ENCODE data around the gene TBC1D4. TPM values are rescaled to one million over a fixed set of nuclear protein-coding genes. Genes with fewer than 3 reads are reported as not detected.
"Not testable (repeated sequence)": the region's sequence is repeated elsewhere in the genome, so short reads cannot be mapped to it uniquely, and the experiment has no call there.

TBC1D4 gene
- total and polyA plus RNA-seq, 9 donors = 26.2 to 91.3 (median 52.6) TPM

DNA sequence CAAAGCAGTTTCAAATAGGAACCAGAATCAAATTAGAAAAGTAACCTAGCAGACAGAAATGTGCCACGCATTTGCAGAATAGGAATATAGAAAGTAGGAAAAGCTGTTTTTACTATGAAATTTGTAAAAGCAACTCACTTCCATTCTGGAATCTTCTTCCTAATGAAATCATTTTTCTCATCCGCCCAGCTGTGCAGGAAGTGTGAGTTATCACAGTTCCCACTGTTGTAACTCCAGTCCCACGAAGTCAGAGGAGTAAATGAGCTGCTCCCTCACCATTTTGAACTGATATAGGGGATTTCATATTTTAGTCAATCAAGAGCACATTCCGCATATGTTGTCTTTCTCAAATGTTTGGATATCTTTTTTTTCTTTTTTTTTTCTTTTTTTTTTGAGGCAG is 230.8 kb downstream of the TBC1D4 start:
- intact Hi-C loops (cut with DNase I) = no loop called here
- 72 to 76% (median 76%) methylated on average over 4 of the region's 4 CpGs for WGBS, 3 donors

GRCh38 chr13:75250526-75251178 is 231.3 kb downstream of the TBC1D4 start:
- H3K27me3 ChIP-seq = no peaks in the 10 kb centered on the region
- TF ChIP-seq EP300 (IDR thresholded peaks at IDR 0.05) (no peak), POLR2A (IDR thresholded peaks at IDR 0.05) (no peak), CTCF (IDR thresholded peaks at IDR 0.05) (no peak)
- H3K36me3 ChIP-seq = no peaks in the 10 kb centered on the region
- H3K9me3 ChIP-seq = no peaks in the 10 kb centered on the region
- no peaks in the 10 kb centered on the region for H3K4me1 ChIP-seq (ENCODE audit: insufficient read depth)
- H3K4me3 ChIP-seq = no peak overlapping the region
- no peak for DNase-seq
- no peak overlapping the region for H3K27ac ChIP-seq
- WGBS, 3 donors = 55 to 72% (median 65%) methylated on average over 7 of the region's 7 CpGs
- intact Hi-C loops (cut with DNase I) = no loop called here

More for the DNA sequence above, 230.8 kb downstream of the TBC1D4 start:
- Histone ChIP-seq H3K36me3 (no peaks in the 10 kb centered on the region), H3K4me3 (no peak overlapping the region), H3K4me1 (ENCODE audit: insufficient read depth) (no peaks in the 10 kb centered on the region), H3K9me3 (no peaks in the 10 kb centered on the region), H3K27ac (no peak overlapping the region), H3K27me3 (no peaks in the 10 kb centered on the region)
- TF ChIP-seq CTCF (IDR thresholded peaks at IDR 0.05) (no peak), POLR2A (IDR thresholded peaks at IDR 0.05) (no peak), EP300 (IDR thresholded peaks at IDR 0.05) (no peak)
- no peak for DNase-seq

- WGBS, 3 donors = 83 to 97% (median 97%) methylated on average over 5 of the region's 5 CpGs
- H3K4me1 ChIP-seq (ENCODE audit: insufficient read depth); H3K27ac ChIP-seq; H3K36me3 ChIP-seq; intact Hi-C loops (cut with DNase I); H3K4me3 ChIP-seq; H3K9me3 ChIP-seq; H3K27me3 ChIP-seq; DNase-seq: not testable (repeated sequence)
These were observed 236.4 kb downstream of the TBC1D4 start for GRCh38 chr13:75245578-75245977.

DNA sequence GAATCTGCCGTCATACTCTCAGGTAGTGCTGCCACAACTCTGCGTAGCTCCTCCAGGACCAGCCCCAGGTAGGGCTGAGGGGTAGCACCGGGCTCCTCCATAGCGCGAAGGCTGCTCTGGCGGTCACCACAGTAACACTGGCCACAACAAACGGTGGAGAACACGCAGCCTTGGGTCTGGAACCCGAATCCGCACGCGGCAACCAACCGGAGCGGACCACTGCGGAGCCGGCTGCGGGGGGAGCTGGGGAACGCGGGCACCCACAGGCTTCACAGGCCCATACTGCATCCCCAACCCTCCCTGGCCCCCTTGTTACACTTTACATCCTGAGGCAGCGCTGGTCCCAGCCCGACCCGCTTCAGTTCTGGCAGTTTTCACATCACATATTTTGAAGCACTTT is 241.7 kb downstream of the TBC1D4 start:
- H3K27me3 ChIP-seq; H3K4me3 ChIP-seq; H3K36me3 ChIP-seq; H3K9me3 ChIP-seq; H3K27ac ChIP-seq; H3K4me1 ChIP-seq (ENCODE audit: insufficient read depth); DNase-seq; intact Hi-C loops (cut with DNase I): not testable (repeated sequence)
- 81 to 92% (median 85%) methylated on average over 22 of the region's 22 CpGs for WGBS, 3 donors

DNA sequence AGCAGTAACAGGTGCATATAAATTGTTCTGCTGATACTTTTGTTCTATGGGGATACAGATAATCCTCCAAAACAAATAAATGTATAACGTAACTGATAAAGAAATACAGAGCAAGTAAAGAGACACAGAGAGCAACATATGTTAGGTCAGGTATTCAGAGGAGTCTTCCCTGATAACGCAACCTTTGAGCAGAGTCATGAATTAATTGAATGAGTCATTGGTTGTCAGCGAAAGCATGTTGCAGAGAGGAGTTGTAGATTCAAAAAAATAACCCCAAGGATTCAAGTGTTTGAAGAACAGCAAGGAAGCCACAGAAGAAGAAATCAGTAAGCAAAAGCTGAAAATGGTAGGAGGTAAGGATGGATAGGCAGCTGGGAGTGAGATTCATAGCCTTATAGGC is 245.2 kb downstream of the TBC1D4 start:
- intact Hi-C loops (cut with DNase I) = no loop called here
- no peaks in the 10 kb centered on the region for H3K27me3 ChIP-seq
- 77 to 81% (median 78%) methylated on average over 3 of the region's 3 CpGs for WGBS, 3 donors

More for the DNA sequence above, 245.2 kb downstream of the TBC1D4 start:
- DNase-seq = no peak
- no peaks in the 10 kb centered on the region for H3K4me1 ChIP-seq (ENCODE audit: insufficient read depth)
- peaks cover 0 to 8% of the 10 kb centered on the region in 2 donors for H3K9me3 ChIP-seq
- no peaks in the 10 kb centered on the region for H3K36me3 ChIP-seq
- H3K4me3 ChIP-seq = no peak overlapping the region
- H3K27ac ChIP-seq = no peak overlapping the region
- TF ChIP-seq POLR2A (IDR thresholded peaks at IDR 0.05) = no peak
- no peak for TF ChIP-seq EP300 (IDR thresholded peaks at IDR 0.05)
- no peak for TF ChIP-seq CTCF (IDR thresholded peaks at IDR 0.05)

Other genes with a start within 250 kb of the TBC1D4 start
- gene COMMD6, start 55.7 kb upstream of the TBC1D4 start, total RNA-seq = 100 to 1,000 TPM; 240 to 366 (median 296) TPM
- gene COMMD6, start 55.7 kb upstream of the TBC1D4 start, polyA plus RNA-seq = 100 to 1,000 TPM; 341 to 373 TPM
- 10 to 100 TPM in 6 of 7 donors, 1 to 10 TPM in 1; 9.0 to 17.1 (median 13.0) TPM for gene UCHL3, start 67.6 kb upstream of the TBC1D4 start, total RNA-seq
- gene UCHL3, start 67.6 kb upstream of the TBC1D4 start, polyA plus RNA-seq = 10 to 100 TPM in 1 of 2 donors, 1 to 10 TPM in 1; 8.6 to 39.5 TPM
- gene LMO7, start 154.2 kb upstream of the TBC1D4 start, total RNA-seq = 10 to 100 TPM in 6 of 7 donors, 1 to 10 TPM in 1; 9.6 to 60.7 (median 26.5) TPM
- gene LMO7, start 154.2 kb upstream of the TBC1D4 start, polyA plus RNA-seq = 10 to 100 TPM; 14.4 to 20.1 TPM